Measurements from ENCODE around the gene HLA-DPA1. TPM values are rescaled to one million over a fixed set of nuclear protein-coding genes. Genes with fewer than 3 reads are reported as not detected.

The HLA-DPA1 gene
- total and polyA plus RNA-seq, 4 donors: 12.0 to 49.3 (median 29.2) TPM

DNA sequence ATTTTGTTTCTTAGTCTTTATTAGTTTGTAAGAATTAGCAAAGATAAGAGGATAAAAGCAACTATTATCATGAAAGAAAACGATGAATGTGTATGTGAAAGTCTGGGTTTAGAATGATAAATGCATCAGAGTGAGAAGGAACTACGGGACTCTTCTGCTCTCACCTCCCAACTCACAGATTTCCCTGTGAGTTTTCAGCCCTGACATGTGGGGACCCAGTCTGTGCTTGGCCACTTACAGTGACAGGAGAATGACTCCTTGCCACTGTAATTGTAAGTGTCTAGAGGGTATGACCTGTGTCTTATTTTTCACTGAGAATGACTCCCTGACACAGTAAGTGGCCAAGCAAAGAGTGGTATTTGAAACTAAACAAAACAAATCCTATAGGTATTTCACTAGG, 2.5 kb downstream of the HLA-DPA1 start:
- no peak for DNase-seq (ENCODE audit: low spot score)
- H3K4me1 ChIP-seq (ENCODE audit: control insufficient read depth in 4 of 4, insufficient read depth in 4 of 4, low read length in 3 of 4): no peaks in the 10 kb centered on the region
- H3K9me3 ChIP-seq (ENCODE audit: control insufficient read depth in 4 of 4, low read length in 3 of 4): peaks cover 0 to 5% (median 2%) of the 10 kb centered on the region in 4 donors
- no peak overlapping the region for H3K4me3 ChIP-seq (ENCODE audit: low read depth in 1 of 3, low read length in 3 of 3)
- no peak overlapping the region for H3K9ac ChIP-seq (ENCODE audit: low read depth in 1 of 2, low read length in 2 of 2)
- TF ChIP-seq HNF4G (IDR thresholded peaks at IDR 0.05) (no peak), RXRA (IDR thresholded peaks at IDR 0.05) (no peak), EGR1 (IDR thresholded peaks at IDR 0.05; ENCODE audit: low read depth in 2 of 2) (no peak), MAX (IDR thresholded peaks at IDR 0.05) (no peak), GABPA (IDR thresholded peaks at IDR 0.05 in 1 of 2, conservative IDR thresholded peaks at IDR 0.05 in 1 of 2) (no peak), FOXA2 (IDR thresholded peaks at IDR 0.05) (no peak), TAF1 (conservative IDR thresholded peaks at IDR 0.05) (no peak), ATF3 (IDR thresholded peaks at IDR 0.05) (no peak), REST (IDR thresholded peaks at IDR 0.05) (no peak), YY1 (IDR thresholded peaks at IDR 0.05) (no peak), SP1 (IDR thresholded peaks at IDR 0.05) (no peak)
- TF ChIP-seq, protein P1, sequence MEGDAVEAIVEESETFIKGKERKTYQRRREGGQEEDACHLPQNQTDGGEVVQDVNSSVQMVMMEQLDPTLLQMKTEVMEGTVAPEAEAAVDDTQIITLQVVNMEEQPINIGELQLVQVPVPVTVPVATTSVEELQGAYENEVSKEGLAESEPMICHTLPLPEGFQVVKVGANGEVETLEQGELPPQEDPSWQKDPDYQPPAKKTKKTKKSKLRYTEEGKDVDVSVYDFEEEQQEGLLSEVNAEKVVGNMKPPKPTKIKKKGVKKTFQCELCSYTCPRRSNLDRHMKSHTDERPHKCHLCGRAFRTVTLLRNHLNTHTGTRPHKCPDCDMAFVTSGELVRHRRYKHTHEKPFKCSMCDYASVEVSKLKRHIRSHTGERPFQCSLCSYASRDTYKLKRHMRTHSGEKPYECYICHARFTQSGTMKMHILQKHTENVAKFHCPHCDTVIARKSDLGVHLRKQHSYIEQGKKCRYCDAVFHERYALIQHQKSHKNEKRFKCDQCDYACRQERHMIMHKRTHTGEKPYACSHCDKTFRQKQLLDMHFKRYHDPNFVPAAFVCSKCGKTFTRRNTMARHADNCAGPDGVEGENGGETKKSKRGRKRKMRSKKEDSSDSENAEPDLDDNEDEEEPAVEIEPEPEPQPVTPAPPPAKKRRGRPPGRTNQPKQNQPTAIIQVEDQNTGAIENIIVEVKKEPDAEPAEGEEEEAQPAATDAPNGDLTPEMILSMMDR (IDR thresholded peaks at IDR 0.05; ENCODE audit: low read depth, low read length, missing input control): no peak
- WGBS: 42% methylated on average over 2 of the region's 2 CpGs
- H3K27ac ChIP-seq (ENCODE audit: low read depth in 1 of 2, low read length in 2 of 2): no peak overlapping the region
- H3K27me3 ChIP-seq (ENCODE audit: control insufficient read depth in 4 of 4, insufficient read depth in 4 of 4, low read length in 3 of 4): no peaks in the 10 kb centered on the region
- H3K36me3 ChIP-seq (ENCODE audit: control insufficient read depth in 4 of 4, insufficient read depth in 3 of 4, low read depth in 1 of 4, low read length in 3 of 4): peaks cover 0 to 2% (median 0%) of the 10 kb centered on the region in 4 donors

GRCh38 chr6:33069021-33069738, 4.3 kb downstream of the HLA-DPA1 start:
- TF ChIP-seq HNF4A (conservative IDR thresholded peaks at IDR 0.05) (no peak), ZBTB33 (IDR thresholded peaks at IDR 0.05) (no peak), HNF4G (IDR thresholded peaks at IDR 0.05) (no peak), REST (IDR thresholded peaks at IDR 0.05) (no peak), NR2F2 (IDR thresholded peaks at IDR 0.05) (no peak), GABPA (IDR thresholded peaks at IDR 0.05 in 1 of 2, conservative IDR thresholded peaks at IDR 0.05 in 1 of 2) (no peak), JUND (IDR thresholded peaks at IDR 0.05) (no peak)
- DNase-seq (ENCODE audit: low spot score): no peak
- 76% methylated on average over 10 of the region's 10 CpGs for whole genome bisulfite sequencing
- no peak overlapping the region for H3K4me3 ChIP-seq (ENCODE audit: low read depth in 1 of 3, low read length in 3 of 3)
- no peak overlapping the region for H3K27ac ChIP-seq (ENCODE audit: low read depth in 1 of 2, low read length in 2 of 2)
- peaks cover 0 to 5% (median 2%) of the 10 kb centered on the region in 4 donors for H3K9me3 ChIP-seq (ENCODE audit: control insufficient read depth in 4 of 4, low read length in 3 of 4)
- no peaks in the 10 kb centered on the region for H3K27me3 ChIP-seq (ENCODE audit: control insufficient read depth in 4 of 4, insufficient read depth in 4 of 4, low read length in 3 of 4)
- no peaks in the 10 kb centered on the region for H3K4me1 ChIP-seq (ENCODE audit: control insufficient read depth in 4 of 4, insufficient read depth in 4 of 4, low read length in 3 of 4)
- H3K9ac ChIP-seq (ENCODE audit: low read depth in 1 of 2, low read length in 2 of 2): no peak overlapping the region
- H3K36me3 ChIP-seq (ENCODE audit: control insufficient read depth in 4 of 4, insufficient read depth in 3 of 4, low read depth in 1 of 4, low read length in 3 of 4): peaks cover 0 to 2% (median 0%) of the 10 kb centered on the region in 4 donors
